ENCODE data around the gene ADAMTS19.

- TF ChIP-seq CTCF (IDR thresholded peaks at IDR 0.05) (no peak), POLR2A (IDR thresholded peaks at IDR 0.05) (no peak), EP300 (IDR thresholded peaks at IDR 0.05) (no peak)
Observed at GRCh38 chr5:129698661-129699060, 238.6 kb downstream of the ADAMTS19 start.
